Activated T-cell treated with anti-CD3 and anti-CD28 coated beads for 1 hour (primary cell): ENCODE measurements around the gene AHCTF1.
"Not testable (repeated sequence)": the region's sequence is repeated elsewhere in the genome, so short reads cannot be mapped to it uniquely, and the experiment has no call there.

ENCODE experiments used
- DNase-seq: peaks from one replicate; pipeline ENCODE4 v3.0.0-alpha.2; 2020; ENCODE audit warnings: low read depth

The AHCTF1 gene

DNA sequence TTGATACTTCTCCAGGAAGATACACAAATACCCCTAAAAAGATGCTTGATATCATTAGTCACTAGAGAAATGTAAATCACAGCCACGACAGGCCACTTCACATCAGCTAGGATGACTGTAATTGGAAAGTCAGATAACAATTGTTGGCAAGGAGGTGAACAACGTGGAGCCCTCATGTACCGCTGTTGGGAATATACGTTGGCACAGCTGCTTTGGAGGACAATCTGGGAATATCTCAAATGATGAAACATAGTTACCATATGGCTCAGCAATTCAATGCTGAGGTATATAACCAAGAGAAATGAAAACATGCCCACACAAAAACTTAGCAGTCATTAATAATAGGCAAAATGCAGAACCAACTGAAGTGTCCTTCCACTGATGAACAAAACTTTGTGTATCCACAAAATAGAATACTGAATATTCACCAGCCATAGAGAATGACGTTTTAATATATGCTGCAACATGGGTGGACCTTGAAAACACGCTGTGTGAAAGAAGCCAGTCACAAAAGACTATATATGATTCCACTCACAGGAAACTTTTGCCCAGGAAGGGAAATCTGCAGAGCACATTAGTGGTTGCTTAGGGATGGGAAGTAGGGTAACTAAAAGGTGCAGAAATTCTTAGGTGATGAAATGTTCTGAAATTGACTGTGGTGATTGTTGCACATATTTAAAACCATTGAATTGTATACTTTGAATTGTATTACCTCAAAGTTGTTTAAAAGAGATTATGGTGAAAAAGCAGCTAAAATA is 95.4 kb downstream of the AHCTF1 start:
- DNase-seq: no peak

DNA sequence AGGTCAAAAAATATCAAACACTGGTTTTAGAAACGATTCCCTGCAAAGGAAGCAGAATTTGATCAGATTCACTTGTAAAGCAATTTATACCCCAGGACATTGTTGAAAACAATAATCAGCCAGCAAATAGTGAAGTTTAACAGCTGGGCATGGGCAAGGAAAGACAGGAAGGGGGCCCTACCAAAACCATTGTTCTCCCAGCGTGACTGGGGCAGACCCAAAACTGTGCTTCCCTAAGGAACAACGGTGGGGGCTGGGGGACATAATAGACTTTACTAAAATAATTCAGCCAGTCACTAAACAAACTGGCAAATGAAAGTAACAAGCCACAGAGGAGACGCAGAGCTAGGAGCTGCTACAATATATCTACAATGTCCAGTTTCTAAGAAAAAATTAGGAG is 100.2 kb downstream of the AHCTF1 start:
- no peak for DNase-seq

DNA sequence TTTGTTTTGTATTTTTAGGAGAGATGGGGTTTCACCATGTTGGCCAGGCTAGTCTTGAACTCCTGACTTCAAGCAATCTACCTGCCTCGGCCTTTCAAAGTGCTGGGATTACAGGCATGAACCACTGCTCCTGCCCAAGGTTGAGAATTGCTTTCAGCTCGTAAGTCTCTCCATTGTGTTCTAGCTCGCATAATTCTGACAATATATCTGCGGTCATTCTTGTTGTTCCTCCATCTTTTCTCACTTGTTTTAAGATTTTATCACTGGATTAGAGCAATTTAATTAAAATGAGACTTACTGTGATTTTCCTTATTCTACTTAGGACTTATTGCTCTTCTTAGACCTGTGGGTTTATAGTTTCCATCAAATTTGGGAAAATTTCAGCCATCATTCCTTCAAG is 102.9 kb downstream of the AHCTF1 start:
- DNase-seq: no peak

DNA sequence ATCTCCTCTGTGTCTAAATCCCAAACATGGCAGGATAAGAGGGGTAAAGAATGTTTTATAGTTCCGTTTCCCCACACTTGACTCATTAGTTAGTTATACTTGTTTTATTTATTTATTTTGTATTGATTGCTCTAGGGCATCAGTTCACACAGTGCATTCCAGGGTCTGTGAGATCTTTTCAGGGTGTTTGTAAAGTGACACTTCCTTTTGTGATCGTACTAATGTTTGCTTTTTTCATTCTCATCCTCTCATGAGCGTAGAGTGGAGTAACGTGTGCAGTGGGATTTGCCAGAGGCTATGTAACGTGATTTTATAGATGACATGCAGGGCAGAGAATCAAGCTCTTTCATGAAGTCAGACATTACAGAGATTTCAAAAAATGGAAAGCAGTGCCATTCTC is 104.4 kb downstream of the AHCTF1 start:
- DNase-seq: no peak

DNA sequence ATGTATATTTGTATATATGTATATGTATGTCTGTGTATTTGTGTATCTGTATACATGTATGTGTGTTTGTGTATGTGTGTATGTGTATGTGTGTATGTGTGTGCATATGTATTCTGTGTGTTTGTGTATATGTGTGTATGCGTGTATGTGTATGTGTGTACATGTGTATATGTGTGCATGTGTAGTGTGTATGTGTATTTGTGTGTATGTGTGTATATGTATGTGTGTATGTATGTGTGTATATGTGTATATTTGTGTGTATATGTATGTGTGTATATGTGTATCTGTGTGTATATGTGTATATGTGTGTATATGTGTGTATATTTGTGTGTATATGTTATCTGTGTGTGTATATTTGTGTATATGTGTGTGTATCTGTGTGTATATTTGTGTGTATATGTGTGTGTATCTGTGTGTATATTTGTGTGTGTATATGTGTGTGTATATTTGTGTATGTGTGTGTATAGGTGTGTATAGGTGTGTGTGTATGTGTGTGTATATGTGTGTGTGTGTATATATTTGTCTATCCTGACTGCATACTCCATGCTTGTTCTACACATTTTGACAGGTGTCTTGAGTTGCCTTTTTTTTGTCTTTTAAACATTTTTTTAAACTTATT is 106.1 kb downstream of the AHCTF1 start:
- no peak for DNase-seq

DNA sequence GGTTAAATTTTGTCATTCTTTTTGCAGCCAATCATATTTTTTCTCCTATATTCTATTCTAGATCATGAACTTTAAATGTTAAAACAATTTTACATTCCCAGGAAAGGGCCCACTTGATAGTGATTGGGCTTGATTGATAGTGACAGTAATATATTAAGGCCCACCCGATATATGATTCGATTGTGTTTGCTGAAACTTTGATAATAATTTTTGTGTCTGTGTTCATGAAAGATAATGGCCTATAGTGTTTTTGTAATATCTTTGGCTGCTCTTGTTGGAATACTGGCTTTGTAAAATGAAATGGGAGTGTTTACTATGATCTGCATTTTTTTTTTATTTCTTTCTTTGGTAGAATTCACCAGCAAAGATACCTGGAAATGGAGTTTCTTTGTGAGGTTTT is 107.2 kb downstream of the AHCTF1 start:
- DNase-seq: no peak

DNA sequence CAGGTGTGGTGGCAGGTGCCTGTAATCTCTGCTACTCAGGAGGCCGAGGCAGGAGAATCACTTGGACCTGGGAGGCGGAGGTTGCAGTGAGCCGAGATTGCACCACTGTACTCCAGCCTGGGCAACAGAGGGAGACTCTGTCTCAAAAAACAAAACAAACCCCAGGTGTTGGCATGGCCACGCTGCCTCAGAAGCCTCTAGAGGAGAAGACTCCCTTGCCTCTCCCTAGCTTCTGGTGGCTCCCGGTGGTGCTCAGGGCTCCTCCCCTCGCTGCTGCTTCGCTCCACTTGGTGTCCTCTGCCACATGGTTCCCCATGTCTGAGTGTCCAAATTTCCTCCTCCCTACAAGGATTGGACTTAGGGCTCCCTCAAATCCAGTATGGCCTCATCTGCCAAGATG is 109.6 kb downstream of the AHCTF1 start:
- not testable (repeated sequence) for DNase-seq

DNA sequence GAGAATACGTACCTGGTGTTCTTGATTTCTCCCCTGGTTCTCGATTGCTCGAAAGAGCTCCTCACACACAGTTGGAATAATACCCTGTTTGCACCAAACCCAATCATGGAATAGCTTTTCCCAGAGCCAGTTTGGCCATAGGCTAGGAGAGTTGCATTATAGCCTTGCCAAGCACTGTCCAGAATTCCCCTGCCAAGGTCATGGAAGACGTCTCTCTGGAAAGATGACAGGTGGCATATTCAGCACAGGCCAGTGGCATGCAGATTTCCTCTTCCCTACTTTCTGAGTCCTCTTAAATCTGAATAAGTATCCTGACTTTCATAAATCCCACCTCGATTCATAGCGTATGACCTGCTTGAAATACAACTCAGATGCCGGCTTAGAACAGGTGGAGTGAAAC is 111.1 kb downstream of the AHCTF1 start:
- no peak for DNase-seq

DNA sequence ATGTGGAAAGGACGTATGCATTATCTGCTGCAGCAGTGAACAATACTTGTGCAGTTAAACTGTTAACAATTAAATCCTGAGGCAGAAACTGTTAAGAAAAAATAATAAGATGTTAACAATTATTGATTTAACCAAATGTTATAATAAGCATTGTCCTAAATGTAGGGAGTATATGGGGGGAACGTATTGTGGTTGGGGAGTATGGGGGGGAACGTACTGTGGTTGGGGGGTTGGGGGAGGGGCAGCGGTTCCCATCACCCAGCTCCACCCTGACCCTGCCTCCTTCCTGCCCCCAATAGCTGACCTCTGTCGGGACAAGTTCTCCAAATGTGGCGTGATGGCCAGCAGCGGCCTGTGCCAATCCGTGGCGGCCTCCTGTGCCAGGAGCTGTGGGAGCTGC is 114.0 kb downstream of the AHCTF1 start:
- DNase-seq: not testable (repeated sequence)

DNA sequence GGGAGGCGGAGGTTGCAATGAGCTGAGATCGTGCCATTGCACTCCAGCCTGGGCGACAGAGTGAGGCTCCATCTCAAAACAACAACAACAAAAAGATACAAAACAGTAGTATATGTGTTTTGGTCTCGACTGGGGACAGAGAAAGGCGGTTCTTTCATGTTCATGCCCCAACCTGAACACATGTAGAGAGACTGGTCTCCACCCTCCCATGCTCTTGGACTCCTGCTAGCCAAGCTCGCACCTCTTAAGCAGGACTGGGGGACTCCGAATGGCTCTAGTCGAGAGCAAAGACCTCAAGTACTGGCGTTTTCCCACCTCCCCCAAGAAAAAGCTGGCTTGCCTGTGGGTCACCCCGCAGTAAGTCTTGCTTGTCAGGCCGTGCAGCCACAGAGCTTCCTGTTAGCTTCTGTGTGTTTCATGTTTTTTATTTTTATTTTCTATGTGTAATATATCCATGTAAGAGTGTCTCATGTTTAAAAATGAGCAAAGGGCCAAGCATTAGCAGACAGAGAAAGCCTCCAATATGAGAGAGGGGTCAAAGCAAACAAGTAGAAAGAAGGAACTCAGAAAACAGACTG is 116.0 kb downstream of the AHCTF1 start:
- DNase-seq: no peak

DNA sequence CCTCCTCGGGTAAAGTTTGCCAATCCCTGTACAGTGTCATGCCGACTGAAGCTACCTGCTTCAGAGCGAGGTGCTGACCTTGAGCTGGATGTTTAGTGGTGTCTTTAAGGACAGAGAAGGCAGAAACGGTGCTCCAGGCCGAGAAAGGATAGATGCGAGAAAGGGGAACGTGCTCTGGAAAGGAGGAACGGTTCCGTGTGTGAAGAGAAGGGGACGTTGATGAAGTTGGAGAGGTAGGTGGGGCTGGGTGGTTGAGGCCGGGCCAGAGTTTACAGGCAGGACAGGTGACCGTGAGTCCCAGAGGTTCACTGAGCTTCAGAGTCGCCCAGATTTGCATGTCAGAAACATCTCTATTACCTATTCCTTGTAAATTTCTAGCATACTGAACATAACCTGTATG is 116.9 kb downstream of the AHCTF1 start:
- no peak for DNase-seq

DNA sequence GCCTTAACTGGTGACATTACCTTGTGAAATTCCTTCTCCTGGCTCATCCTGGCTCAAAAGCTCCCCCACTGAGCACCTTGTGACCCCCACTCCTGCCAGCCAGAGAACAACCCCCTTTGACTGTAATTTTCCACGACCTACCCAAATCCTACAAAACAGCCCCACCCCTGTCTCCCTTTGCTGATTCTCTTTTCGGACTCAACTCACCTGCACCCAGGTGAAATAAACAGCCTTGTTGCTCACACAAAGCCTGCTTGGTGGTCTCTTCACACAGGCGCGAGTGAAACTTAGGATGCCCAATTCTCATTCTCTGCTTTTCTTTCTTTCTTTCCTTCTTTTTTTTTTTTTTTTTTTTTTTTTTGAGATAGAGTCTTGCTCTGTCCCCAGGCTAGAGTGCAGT is 118.4 kb downstream of the AHCTF1 start:
- not testable (repeated sequence) for DNase-seq

DNA sequence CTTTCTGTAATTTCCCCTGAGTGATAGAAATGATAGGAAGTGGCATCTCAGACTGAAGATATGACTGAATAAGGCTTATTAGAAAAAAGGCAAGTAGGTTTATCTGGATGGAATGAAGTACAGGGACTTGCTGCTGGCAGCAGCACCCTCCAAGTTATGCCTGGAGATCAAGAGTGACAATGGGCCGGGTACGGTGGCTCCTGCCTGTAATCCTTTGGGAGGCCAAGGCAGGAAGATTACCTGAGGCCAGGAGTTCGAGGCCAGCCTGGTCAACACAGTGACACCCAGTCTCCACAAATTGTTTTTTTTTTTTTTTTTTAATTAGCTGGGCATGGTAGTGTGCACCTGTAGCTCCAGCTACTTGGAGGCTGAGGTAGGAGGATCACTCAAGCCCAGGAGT is 119.8 kb downstream of the AHCTF1 start:
- DNase-seq: no peak

DNA sequence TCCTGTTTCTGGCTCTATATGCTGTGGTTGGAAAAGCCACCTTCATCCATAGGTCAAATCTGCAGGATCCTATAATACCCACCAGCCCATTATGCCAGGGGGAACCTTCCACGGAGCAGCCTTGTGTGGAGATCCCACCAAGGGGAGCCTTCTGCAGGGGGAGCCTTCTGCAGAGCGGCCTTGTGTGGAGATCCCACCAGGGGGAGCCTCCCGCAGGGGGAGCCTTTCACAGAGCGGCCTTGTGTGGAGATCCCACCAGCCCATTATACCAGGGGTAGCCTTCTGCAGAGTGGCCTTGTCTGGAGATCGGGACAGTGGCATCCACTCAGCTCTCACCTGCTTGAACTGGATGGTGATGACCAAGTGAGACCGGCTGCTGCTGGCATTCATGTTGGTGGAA is 122.3 kb downstream of the AHCTF1 start:
- no peak for DNase-seq

DNA sequence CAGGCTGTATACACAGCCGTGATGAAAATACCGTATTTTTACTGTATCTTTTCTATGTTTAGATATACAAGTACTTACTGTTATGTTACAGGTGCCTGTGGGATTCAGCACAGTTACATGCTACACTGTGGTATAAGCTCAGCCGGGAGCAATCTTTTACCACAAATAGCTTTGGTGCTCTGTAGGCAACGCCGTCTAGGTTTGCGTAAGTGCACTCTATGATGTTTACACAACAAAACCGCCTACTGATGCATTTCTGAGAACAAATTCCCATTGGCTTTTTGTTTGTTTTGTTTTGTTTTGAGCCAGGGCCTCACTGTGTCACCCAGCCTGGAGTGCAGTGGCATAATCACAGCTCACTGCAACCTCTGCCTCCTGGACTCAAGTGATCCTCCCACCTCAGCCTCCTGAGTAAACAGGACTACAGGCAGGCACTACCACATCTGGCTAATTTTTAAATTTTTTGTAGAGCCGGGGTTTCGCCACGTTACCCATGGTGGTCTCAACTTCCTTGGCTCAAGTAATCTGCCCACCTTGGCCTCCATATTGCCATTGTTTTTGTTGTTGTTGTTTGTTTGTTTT is 126.5 kb downstream of the AHCTF1 start:
- DNase-seq: no peak

DNA sequence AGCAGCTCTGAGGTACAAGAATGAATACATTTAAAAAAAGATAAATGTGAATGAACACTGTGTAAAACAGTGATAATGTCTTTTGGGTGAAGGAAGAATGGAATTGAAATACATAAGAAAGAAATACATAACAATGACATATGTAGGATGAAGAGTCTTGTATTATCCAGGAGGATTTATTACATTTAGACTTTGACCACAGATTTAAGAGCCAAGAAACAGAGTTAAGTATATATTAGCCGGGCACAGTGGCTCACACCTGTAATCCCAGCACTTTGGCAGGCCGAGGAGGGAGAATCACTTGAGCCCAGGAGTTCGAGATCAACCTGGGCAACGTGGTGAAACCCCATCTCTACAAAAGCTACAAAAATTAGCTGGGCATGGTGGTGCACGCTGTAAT is 127.9 kb downstream of the AHCTF1 start:
- DNase-seq: no peak

DNA sequence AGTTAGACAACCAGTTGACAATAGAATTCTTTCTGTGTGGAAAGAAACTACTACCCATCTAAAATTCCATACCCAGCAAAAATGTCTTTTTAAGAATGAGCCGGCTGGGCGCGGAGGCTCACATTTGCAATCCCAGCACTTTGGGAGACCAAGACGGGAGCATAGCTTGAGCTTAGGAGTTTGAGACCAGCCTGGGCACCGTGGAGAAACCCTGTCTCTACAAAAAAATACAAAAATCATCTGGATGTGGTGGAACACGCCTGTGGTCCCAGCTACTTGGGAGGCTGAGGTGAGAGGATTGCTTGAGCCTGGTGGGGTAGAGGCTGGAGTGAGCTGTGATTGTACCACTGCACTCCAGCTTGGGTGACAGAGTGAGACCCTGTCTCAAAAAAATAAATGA is 128.4 kb downstream of the AHCTF1 start:
- no peak for DNase-seq

DNA sequence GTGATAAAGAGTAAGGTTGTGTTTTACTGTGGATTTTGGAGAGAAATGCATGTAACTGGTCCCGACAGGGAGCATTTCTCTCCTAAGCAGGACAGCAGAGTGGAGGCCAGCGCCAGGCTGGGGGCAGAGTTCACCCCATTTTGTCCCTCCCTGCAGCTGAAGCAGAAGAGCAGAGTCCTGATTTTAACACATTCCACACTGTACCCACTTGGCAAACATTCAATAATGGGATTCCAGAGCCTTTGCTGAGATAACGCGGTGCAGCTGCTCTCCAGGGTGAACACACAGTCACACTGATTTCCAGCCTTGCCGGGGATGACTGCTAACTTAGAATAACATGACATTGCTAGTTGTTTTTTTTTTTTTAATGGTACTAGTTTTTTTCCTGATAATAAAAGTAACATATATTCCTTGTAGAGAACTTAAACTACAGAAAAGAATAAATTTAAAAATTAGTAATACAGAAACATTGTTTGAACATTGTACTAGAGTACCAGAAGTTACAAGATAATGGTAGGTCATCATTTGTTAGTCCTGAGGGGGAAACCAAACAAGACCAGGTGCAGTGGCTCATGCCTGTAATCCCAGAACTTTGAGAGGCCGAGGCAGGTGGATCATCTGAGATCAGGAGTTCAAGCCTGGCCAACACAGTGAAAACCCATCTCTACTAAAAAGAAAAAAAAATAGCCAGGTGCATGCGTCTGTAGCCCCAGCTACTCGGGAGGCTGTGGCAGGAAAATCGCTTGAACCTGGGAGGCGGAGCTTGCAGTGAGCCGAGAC is 130.3 kb downstream of the AHCTF1 start:
- DNase-seq: no peak

DNA sequence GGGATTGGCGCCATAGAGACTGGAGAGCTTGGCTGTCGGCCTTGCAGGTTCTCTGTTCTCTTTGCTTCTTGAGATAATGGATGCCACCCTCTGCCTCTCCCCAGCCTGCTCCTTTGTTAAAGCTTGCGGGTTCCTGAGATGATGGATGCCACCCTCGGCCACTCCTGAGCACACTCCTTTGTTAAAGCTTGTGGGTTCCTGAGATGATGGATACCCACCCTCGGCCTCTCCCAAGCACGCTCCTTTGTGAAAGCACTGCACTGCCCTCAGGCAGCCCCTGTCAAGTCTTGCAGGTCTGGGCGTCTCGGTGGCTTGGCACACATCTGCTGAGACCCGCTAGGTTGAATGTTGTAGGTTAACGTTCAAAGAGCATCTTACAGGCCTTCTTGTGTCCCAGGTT is 131.0 kb downstream of the AHCTF1 start:
- no peak for DNase-seq

DNA sequence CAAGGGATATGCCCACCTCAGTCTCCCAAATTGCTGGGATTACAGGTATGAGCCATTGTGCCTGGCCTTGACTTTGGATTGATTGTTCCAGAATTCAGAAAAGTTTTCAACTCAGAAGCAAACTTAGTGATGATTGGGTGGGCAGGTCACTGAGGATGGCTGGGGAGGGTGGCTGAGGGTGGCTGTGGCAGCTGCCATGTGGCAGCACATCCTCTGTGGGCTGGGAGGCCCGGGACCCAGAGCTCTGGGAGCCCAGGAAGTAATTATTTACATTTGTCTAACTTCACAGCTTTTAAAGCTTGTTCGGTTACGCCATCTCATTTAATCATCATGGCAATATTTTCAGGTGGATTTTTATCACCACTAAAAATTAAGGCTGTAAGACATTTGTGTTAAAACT is 131.4 kb downstream of the AHCTF1 start:
- no peak for DNase-seq

DNA sequence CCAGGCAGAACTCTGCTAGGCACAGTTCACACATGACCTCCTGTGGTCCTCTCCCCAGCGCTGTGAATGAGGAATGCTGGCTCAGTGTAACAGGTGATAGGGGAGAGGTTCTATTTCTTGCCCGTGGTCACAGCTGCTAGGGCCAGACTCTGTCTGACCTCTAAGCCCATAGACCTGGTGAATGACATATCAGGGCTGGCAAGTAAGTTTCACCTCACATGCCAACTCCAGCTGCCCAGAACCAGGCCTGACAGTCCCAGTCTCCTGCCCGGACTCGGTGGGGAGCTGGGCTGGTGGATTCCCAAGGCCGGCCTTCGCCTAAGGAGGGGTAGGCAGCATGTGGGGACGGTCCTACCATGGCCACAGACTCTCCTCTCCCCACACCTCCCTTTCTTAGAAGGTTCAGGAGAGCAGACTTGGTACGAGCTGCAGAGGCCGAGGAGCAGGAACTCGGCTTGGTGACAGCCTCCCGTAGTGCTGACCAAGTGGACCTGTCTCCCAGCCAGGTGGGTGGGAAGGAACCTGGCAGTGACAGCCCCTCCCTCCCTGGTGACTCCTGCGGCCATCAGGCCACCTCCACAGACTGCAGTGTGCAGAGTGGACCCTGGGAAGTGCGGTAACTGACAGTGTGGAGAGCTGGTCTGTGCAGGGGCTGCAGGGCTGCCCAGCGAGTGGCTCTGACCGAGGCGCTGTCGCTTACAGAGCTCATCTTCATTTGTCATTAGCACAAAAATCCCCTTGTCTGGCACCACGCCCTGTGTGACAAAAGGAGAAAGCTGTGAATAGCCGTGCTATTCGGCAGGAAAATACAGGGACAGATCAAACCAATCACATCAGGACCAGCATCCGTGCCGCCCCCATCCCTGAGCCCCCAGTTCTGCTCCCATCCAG is 132.9 kb downstream of the AHCTF1 start:
- no peak for DNase-seq

DNA sequence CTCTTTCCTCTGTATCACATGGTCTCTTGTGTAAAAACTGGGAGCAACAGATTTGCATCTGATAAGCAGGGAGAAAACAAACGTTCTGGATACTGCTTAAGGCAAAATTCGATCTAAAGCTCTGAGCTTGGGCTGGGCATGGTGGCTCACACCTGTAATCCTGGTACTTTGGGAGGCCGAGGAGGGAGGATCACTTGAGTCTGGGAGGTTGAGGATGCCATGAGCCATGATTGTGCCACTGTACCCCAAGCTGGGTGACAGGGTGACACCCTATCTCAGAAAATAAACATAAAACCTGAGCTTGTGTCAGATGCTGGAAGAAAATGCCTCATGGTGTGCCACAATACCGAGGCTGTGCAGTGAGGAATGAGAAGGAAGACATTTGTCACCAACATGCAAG is 133.6 kb downstream of the AHCTF1 start:
- no peak for DNase-seq
